CD4-positive, alpha-beta memory T cell (primary cell): ENCODE data around the gene DLG4. TPM values are rescaled to one million over a fixed set of nuclear protein-coding genes. Genes with fewer than 3 reads are reported as not detected.
"Not testable (repeated sequence)": the region's sequence is repeated elsewhere in the genome, so short reads cannot be mapped to it uniquely, and the experiment has no call there.

Experiments
- CTCF ChIA-PET: fragments of 350-600 bp; sonication (Branson Sonifier 250); formaldehyde crosslinking; loops from one replicate; lab custom pipeline; 2021; ENCODE audit warnings: inconsistent platforms; ENCODE audit not compliant: partially characterized antibody; lab: Charles Lee
- POLR2A ChIA-PET: fragments of 350-600 bp; sonication (Branson Sonifier 250); formaldehyde crosslinking; loops from one replicate; lab custom pipeline; 2021; ENCODE audit not compliant: partially characterized antibody; lab: Charles Lee
- DNase-seq, 5 donors: peaks; one replicate each; pipeline versions ENCODE4 v3.0.0 to v3.0.0-alpha.2; 2020 to 2022; ENCODE audit warnings: mixed read lengths in 1 of 5
- H3K27ac ChIP-seq: one replicate; pipeline ENCODE4 v1.7.0; 2013; ENCODE audit warnings: low read depth, low read length
- H3K27me3 ChIP-seq: 2 replicates; pipeline ENCODE4 v1.7.0; 2013; ENCODE audit warnings: mild to moderate bottlenecking, low read length, moderate library complexity; ENCODE audit not compliant: insufficient read depth
- H3K36me3 ChIP-seq: 2 replicates; pipeline ENCODE4 v1.7.0; 2013; ENCODE audit warnings: mild to moderate bottlenecking, low read length, moderate library complexity; ENCODE audit not compliant: insufficient read depth
- H3K4me1 ChIP-seq: 2 replicates; pipeline ENCODE4 v1.7.0; 2013; ENCODE audit warnings: mild to moderate bottlenecking, low read length, moderate library complexity; ENCODE audit not compliant: insufficient read depth
- H3K4me3 ChIP-seq, 2 donors: one replicate each; pipeline ENCODE4 v1.7.0; 2013; ENCODE audit warnings: low read length in 2 of 2, mild to moderate bottlenecking in 1 of 2
- H3K9me3 ChIP-seq, 2 donors: one replicate each; pipeline ENCODE4 v1.7.0; 2013; ENCODE audit warnings: low read length in 2 of 2, control low read depth in 1 of 2; ENCODE audit not compliant: control insufficient read depth in 1 of 2
- H3K27ac Mint-ChIP-seq, 7 donors: one replicate each; pipeline ENCODE4 v1.8.0; 2020 to 2021; ENCODE audit warnings: mixed read lengths in 7 of 7, mild to moderate bottlenecking in 6 of 7, inconsistent platforms in 3 of 7, moderate library complexity in 3 of 7
- H3K27me3 Mint-ChIP-seq, 2 donors: one replicate each; pipeline ENCODE4 v1.8.0; 2020 to 2021; ENCODE audit warnings: mixed read lengths in 2 of 2
- H3K36me3 Mint-ChIP-seq, 2 donors: one replicate each; pipeline ENCODE4 v1.8.0; 2020 to 2021; ENCODE audit warnings: mixed read lengths in 2 of 2, inconsistent platforms in 1 of 2, mild to moderate bottlenecking in 1 of 2
- H3K4me1 Mint-ChIP-seq, 4 donors: one replicate each; pipeline ENCODE4 v1.8.0; 2020 to 2021; ENCODE audit warnings: mixed read lengths in 4 of 4, mild to moderate bottlenecking in 1 of 4
- H3K4me3 Mint-ChIP-seq, 8 donors: one replicate each; pipeline ENCODE4 v1.8.0; 2020 to 2021; ENCODE audit warnings: mixed read lengths in 8 of 8, mild to moderate bottlenecking in 7 of 8, moderate library complexity in 6 of 8, inconsistent platforms in 3 of 8
- H3K9me3 Mint-ChIP-seq, 8 donors: one replicate each; pipeline ENCODE4 v1.8.0; 2020 to 2021; ENCODE audit warnings: mixed read lengths in 8 of 8, mild to moderate bottlenecking in 5 of 8, inconsistent platforms in 3 of 8, moderate library complexity in 1 of 8
- intact Hi-C: fragments of 100-400 bp; cut with micrococcal nuclease; formaldehyde crosslinking; loops from one replicate; pipeline ENCODE4 v1.15.1; 2023
- polyA plus RNA-seq, 2 donors: library from polyadenylated mRNA; unstranded; fragments of 300-500 nt; fragmentation: Illumina TruSeq; gene quantifications; one replicate each; pipeline ENCODE4 v1.2.3, GENCODE V29; 2021
- total RNA-seq, 2 experiments: library from RNA; stranded (reverse); gene quantifications; one replicate each; pipeline ENCODE4 v1.2.3, GENCODE V29; 2021

The DLG4 gene
- total and polyA plus RNA-seq, 4 experiments from 2014 or later: 0.44 to 7.6 (median 3.9) TPM

DNA sequence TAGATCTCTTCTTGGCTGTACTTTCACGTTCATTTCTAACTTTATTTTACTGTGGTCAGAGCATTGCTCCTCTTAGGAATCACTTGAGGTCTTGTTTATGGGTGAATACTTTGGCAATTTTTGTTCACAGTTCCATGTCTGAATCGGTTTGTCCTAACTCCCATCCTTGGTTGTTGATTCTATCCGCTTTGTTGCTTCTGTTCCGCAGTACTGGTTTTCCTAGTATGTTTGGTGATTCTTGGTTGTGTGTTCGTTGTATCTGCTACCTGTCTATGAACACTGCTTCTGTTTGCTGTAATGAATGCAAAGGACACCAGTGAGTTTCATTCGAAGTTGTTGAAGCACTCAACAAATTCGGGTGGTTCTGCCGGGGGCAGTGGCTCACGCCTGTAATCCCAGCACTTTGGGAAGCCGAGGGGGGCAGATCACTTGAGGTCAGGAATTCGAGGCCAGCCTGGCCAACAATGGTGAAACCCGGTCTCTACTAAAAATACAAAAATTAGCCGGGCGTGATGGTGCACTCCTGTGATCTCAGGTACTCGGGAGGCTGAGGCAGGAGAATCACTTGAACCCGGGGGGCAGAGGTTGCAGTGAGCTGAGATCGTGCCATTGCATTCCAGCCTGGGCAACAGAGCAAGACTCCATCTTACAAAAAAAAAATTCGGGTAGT lies 47.0 kb downstream of the DLG4 start:
- H3K27ac ChIP-seq, DNase-seq, H3K9me3 ChIP-seq, H3K36me3 Mint-ChIP-seq, H3K4me3 Mint-ChIP-seq, H3K27me3 Mint-ChIP-seq, H3K4me1 Mint-ChIP-seq, CTCF ChIA-PET, H3K36me3 ChIP-seq, intact Hi-C loops, H3K4me3 ChIP-seq, H3K27ac Mint-ChIP-seq: not testable (repeated sequence)
- peaks cover 11% of the 10 kb centered on the region for H3K27me3 ChIP-seq
- peaks cover 20% of the 10 kb centered on the region for H3K4me1 ChIP-seq
- POLR2A ChIA-PET: interaction anchor here (0.6 to 0.7 kb wide), 2 partner anchors 127 to 1633 kb away, joined by 3 to 4 read pairs; no protein-coding TSS in a partner anchor
- peaks cover 0 to 24% (median 12%) of the 10 kb centered on the region in 8 donors for H3K9me3 Mint-ChIP-seq

DNA sequence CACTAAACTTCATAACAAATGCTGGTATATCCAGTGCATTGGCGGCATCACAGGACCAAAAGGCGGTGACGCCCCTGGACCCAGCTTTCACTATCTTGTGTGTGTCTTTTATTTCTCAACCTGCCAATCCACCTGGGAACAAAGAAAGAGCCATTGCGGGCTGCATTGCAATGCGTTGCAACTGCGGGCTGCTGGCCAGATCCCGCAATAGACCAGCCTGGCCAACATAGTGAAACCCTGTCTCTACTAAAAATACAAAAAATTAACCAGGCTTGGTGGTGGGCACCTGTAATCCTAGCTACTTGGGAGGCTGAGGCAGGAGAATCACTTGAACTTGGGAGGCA lies 50.1 kb downstream of the DLG4 start:
- H3K27ac ChIP-seq, intact Hi-C loops, H3K27me3 ChIP-seq, H3K4me1 ChIP-seq, H3K4me3 Mint-ChIP-seq, H3K27ac Mint-ChIP-seq, H3K27me3 Mint-ChIP-seq, H3K36me3 ChIP-seq, CTCF ChIA-PET, H3K4me1 Mint-ChIP-seq, POLR2A ChIA-PET, H3K9me3 ChIP-seq, H3K4me3 ChIP-seq, DNase-seq, H3K36me3 Mint-ChIP-seq: not testable (repeated sequence)
- H3K9me3 Mint-ChIP-seq: peaks cover 0 to 24% (median 12%) of the 10 kb centered on the region in 8 donors

DNA sequence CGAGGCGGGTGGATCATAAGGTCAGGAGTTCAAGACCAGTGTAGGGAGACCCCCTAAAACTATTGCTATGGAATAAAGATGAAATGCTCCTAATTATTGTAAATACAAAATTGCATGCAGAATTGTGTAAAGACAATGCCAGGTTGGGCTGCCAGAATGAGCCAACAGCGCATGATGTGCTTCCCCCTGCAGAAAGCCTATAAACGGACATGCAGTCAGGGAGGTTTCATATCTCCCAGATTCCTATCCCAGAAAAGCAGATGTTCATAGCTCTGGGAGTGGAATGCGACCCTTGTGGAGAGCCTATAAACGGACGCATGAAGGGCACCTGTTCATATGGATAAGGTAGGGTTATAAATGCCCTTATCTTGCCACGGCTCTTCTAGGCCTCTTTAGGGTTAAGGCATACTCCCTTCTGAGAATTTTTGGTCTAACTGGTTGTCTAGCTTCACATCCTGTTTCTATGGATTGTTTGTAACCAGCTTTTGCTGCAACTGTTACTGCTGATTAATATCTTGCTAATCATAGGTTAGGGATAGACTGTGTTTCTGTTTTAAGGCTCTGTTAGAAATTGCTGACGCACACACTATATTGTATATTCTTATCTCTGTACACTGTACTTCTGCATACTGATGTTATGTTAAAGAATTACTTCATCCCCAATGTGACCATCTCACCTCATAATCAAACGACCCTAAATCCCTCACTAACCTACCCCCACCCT lies 50.6 kb downstream of the DLG4 start:
- H3K36me3 ChIP-seq, intact Hi-C loops, H3K4me3 ChIP-seq, DNase-seq, CTCF ChIA-PET, POLR2A ChIA-PET, H3K27me3 ChIP-seq, H3K4me1 ChIP-seq, H3K9me3 ChIP-seq, H3K27ac ChIP-seq, H3K4me1 Mint-ChIP-seq, H3K27me3 Mint-ChIP-seq, H3K4me3 Mint-ChIP-seq, H3K27ac Mint-ChIP-seq, H3K36me3 Mint-ChIP-seq: not testable (repeated sequence)
- H3K9me3 Mint-ChIP-seq: peaks cover 0 to 24% (median 12%) of the 10 kb centered on the region in 8 donors

DNA sequence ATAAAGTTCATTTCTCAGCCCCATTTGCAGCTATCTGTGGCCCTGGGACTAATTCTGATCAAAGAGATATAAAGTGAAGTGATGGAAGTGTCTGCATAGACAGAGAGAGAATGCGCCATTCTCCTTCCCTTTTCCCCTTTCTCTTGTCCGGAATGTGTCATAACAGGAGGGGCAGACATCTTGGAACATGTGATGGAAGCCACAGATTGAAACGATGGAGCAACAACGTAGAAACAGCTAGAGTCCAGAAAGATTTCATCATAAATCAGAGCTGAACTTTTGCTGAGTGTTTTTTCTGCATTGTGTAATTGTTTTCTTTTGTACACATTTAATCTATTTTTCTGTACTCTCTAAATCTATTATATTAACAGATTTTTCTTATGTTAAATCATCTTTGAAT lies 51.8 kb downstream of the DLG4 start:
- H3K27ac Mint-ChIP-seq: no peak overlapping the region
- peaks cover 0 to 8% of the 10 kb centered on the region in 2 donors for H3K27me3 Mint-ChIP-seq
- CTCF ChIA-PET: interaction anchor here (1.0 kb wide), 1 partner anchor 10 kb away, joined by 3 read pairs; no protein-coding TSS in a partner anchor
- no peaks in the 10 kb centered on the region for H3K9me3 ChIP-seq
- H3K4me3 Mint-ChIP-seq: no peak overlapping the region
- POLR2A ChIA-PET: no interaction called here
- no peaks in the 10 kb centered on the region for H3K4me1 Mint-ChIP-seq
- no peak for DNase-seq
- H3K27ac ChIP-seq: no peak overlapping the region
- H3K9me3 Mint-ChIP-seq: peaks cover 0 to 24% (median 12%) of the 10 kb centered on the region in 8 donors
- H3K4me3 ChIP-seq: no peak overlapping the region
- peaks cover 0 to 3% of the 10 kb centered on the region in 2 donors for H3K36me3 Mint-ChIP-seq
- no peaks in the 10 kb centered on the region for H3K4me1 ChIP-seq
- intact Hi-C loops: no loop called here
- no peaks in the 10 kb centered on the region for H3K27me3 ChIP-seq
- H3K36me3 ChIP-seq: no peaks in the 10 kb centered on the region

DNA sequence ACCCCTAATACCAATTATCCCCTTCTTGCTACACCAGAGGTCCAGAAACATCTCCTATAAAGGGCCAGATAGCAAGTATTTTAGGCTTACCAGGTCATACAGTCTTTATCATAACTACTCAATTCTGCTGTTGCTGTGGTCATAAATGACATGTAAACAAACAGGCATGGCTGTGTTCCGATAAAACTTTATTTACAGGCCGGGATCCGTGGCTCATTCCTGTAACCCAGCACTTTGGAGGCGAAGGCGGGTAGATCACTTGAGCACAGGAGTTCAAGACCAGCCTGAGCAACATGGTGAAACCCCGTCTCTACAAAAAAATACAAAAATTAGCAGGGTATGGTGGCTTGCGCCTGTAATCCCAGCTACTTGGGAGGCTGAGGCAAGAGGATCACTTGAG lies 52.8 kb downstream of the DLG4 start:
- CTCF ChIA-PET: interaction anchor here (0.7 kb wide), 1 partner anchor 92 kb away, joined by 3 read pairs; no protein-coding TSS in a partner anchor
- no peaks in the 10 kb centered on the region for H3K27me3 ChIP-seq
- intact Hi-C loops: no loop called here
- no peak for DNase-seq
- H3K27ac Mint-ChIP-seq: no peak overlapping the region
- H3K4me3 Mint-ChIP-seq: no peak overlapping the region
- H3K27ac ChIP-seq: no peak overlapping the region
- H3K9me3 Mint-ChIP-seq: peaks cover 0 to 24% (median 12%) of the 10 kb centered on the region in 8 donors
- POLR2A ChIA-PET: no interaction called here
- peaks cover 0 to 10% of the 10 kb centered on the region in 2 donors for H3K27me3 Mint-ChIP-seq
- no peaks in the 10 kb centered on the region for H3K36me3 ChIP-seq
- H3K4me1 Mint-ChIP-seq: no peaks in the 10 kb centered on the region
- H3K9me3 ChIP-seq: no peaks in the 10 kb centered on the region
- peaks cover 0 to 3% of the 10 kb centered on the region in 2 donors for H3K36me3 Mint-ChIP-seq
- no peak overlapping the region for H3K4me3 ChIP-seq
- H3K4me1 ChIP-seq: no peaks in the 10 kb centered on the region

DNA sequence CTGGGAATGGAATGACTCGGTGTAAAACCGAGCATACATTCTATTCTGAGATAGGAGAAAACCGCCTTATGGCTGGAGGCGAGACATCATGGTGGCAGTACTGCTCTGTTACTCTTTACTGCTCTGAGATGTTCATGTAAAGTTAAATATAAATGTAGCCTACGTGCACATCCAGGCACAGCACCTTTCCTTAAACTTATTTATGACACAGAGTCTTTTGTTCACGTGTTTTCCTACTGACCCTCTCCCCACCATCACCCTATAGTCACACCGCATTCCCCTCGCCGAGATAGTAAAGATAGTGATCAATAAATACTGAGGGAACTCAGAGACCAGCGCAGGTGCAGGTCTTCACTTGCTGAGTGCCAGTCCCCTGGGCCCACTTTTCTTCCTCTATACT lies 60.1 kb downstream of the DLG4 start:
- H3K4me3 ChIP-seq, H3K27me3 ChIP-seq, CTCF ChIA-PET, H3K4me1 Mint-ChIP-seq, H3K27ac ChIP-seq, POLR2A ChIA-PET, H3K9me3 Mint-ChIP-seq, intact Hi-C loops, H3K36me3 Mint-ChIP-seq, H3K36me3 ChIP-seq, DNase-seq, H3K4me3 Mint-ChIP-seq, H3K4me1 ChIP-seq, H3K9me3 ChIP-seq: not testable (repeated sequence)
- peaks cover 8 to 20% of the 10 kb centered on the region in 2 donors for H3K27me3 Mint-ChIP-seq
- H3K27ac Mint-ChIP-seq: peak overlapping the region in 1 of 7 donors; percentile 20

DNA sequence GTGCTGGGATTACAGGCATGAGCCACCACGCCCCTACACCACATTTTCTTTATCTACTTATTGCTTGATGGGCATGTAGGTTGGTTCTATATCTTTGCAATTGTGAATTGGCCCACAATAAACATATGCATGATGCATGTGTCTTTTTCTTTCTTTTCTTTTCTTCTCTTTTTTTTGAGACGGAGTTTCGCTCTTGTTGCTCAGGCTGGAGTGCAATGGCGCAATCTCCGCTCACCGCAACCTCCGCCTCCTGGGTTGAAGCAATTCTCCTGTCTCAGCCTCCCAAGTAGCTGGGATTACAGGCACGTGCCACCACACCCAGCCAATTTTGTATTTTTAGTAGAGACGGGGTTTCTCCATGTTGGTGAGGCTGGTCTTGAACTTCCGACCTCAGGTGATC lies 61.2 kb downstream of the DLG4 start:
- H3K27me3 Mint-ChIP-seq: peaks cover 10 to 19% of the 10 kb centered on the region in 2 donors
- H3K4me3 ChIP-seq, H3K4me1 Mint-ChIP-seq, DNase-seq, H3K4me1 ChIP-seq, H3K27ac ChIP-seq, H3K9me3 ChIP-seq, POLR2A ChIA-PET, H3K36me3 Mint-ChIP-seq, H3K4me3 Mint-ChIP-seq, H3K27ac Mint-ChIP-seq, intact Hi-C loops, H3K9me3 Mint-ChIP-seq, H3K27me3 ChIP-seq, H3K36me3 ChIP-seq: not testable (repeated sequence)
- CTCF ChIA-PET: interaction anchor here (0.8 to 1.6 kb wide), 2 partner anchors 25 to 112 kb away, joined by 3 to 4 read pairs; no protein-coding TSS in a partner anchor
